Measurements from ENCODE around the gene CDC34.
"Not testable (repeated sequence)": the region's sequence is repeated elsewhere in the genome, so short reads cannot be mapped to it uniquely, and the experiment has no call there.

CDC34 gene

DNA sequence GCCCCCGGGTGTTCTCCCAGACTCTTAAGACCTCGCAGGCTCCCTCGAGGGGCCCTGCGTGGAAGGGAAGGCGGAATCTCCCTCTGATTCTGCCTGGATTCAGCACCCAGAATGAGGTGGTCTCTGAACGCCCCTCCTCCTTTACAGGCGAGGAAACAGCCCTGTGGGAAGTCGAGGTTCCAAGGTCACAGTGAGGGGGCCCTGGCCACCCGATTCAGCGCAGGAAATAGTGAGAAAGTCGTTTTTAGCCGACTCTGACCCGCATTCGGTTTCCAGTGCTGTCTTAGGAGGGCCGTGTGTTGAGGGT, 41.9 kb downstream of the CDC34 start:
- DNase-seq (ENCODE audit: low spot score), result no peak

DNA sequence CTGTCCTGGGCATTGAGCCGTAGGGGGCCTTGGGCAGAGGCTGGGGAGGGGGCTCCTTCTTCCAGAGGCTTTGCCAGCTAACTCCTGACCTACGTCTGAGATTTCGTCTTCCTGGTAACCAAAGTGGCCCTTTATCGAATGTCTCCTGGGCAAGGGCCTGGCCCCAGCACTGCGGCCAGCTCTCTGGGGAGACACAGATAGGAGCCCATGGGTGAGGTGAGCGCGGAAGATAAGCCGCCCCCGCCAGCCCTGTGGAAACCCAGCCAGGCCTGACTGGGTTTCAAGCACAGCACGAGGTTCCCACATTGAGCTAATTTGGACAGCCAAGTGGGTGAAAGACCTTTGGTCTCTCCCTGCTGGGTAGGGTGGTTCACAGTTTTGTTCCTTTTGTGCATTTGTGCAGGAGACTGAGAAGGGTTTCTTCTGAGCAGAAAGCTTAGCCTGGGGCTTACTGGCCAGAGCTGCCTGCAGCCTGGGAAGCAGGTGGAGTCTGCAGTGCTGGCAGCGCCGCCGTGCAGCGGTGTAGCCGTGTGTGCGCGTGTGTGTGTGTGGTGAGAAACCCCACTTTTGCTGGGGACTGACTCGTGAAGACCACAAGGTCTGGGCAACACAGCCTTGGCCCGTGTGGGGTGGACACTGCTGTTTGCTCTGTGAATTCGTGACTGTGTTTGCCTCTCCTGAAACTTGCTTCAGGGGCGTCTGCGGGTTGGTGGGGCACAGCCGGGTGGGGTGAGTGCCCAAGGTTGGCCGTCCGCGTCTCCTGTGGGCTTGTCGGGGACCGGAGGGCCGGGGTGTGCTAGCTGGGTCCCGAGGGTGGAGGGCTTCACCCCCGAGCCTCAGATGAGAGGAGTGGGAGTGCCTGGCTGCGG, 43.3 kb downstream of the CDC34 start:
- DNase-seq (ENCODE audit: low spot score), result no peak

DNA sequence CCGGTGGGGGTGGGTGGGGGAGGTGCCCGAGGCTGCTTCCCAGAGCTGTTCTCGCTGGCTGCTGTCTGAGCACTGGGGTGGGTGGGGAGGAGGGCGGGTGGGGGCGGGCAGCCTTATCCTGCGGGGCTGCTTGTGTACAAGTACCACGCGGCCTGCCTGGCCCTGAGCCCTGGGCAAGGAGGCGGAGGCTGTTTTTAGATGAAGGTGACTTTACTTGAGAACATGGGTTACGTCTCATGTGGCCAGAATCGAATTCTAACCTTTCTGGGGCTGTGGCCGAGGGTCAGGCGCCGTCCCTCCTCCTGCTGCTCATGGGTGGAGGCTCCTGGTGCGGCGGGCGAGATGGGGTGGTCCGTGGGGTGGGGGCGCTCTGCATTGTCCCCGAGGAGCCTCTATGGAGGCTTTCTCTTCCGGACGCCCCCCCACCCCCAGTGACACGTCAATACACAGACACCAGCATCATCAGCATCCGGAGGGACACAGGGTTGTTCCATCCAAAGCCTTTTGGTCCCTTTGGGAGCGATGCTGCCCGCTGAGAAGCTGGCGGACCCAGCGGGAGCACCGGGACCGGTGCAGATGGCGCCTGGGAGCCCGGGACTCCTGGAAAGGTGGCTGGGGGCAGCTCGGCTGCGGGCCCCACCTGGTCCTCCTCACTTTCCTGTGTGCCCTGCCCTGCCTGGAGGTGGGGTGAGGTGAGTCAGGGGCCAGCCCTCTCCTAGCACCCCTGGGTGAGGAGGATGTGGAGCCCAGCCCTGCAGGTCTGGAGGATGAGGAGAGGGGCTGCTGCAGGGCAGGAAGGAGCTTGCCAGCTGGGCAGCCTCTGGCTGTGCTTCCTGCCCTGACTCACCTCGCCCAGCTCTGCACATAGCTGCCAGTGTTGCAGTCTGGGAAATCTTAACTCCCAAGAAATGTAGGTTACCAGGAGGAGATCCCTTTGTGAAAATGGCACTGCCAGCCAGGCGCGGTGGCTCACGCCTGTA, 44.3 kb downstream of the CDC34 start:
- no peak for DNase-seq (ENCODE audit: low spot score)

DNA sequence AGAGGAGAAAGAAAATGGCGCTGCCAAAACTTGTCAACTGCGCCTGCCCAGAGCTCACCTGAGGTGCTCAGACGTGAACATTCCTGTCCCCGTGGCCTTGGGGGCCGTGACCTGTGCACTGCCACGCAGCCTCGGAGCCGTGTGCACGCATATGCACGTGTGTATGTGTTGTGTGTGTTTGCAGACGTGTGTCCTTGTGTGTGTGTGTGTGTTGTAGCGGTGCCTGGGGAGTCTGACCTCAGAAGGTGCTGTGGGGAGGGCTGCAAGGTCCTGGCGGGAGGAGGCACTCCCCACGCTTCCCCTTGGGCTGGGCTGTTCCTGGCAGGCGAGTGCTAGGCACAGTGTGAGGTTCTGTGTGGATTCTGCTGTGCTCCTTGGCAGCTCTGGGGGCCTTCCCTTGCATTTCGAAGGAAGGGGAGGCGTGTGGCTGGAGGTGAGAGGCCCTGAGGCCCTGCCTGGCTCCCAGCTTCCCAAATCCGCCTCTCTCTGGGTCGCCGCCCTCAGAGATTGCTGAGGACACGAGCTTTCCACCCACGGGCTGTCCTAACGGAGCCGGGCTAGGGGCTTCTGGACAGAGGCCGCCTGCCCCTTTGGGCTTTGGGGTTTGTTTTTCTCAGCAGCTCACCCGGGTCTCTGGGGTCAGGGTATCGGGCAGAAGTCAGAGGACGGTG, 45.3 kb downstream of the CDC34 start:
- DNase-seq (ENCODE audit: low spot score), result no peak

DNA sequence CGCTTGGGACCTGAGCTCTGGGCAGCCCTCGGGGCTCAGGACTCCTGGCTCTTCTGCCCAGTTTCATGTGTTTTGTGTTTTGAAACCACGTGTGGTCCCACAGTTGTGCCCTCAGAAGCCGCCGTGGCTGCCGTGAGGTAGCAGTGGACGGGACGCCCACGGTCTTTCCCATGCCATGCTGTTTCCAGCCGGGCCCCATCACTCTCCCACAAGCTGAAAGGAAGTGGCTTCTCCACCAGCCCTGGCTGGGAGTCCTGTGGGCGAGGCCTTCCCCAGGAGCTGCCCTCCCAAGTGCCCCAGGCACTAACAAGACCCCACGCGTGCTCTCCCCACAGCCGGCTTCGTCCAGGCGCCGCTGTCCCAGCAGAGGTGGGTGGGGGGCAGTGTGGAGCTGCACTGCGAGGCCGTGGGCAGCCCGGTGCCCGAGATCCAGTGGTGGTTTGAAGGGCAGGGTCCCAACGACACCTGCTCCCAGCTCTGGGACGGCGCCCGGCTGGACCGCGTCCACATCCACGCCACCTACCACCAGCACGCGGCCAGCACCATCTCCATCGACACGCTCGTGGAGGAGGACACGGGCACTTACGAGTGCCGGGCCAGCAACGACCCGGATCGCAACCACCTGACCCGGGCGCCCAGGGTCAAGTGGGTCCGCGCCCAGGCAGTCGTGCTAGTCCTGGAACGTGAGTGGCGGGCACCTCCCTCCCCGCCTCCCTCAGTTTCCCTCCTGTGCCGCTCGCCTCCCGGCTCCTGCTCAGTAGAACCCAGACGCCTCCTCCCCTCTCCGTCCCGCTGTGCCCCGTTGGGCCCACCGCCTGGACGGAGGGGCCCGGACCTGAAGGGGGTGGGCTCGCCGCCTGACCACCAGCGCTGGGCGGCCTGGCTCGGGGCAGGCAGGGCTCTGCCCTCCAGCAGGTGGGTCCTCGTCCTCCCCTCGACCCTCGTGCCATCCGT, 46.2 kb downstream of the CDC34 start:
- no peak for DNase-seq (ENCODE audit: low spot score)

DNA sequence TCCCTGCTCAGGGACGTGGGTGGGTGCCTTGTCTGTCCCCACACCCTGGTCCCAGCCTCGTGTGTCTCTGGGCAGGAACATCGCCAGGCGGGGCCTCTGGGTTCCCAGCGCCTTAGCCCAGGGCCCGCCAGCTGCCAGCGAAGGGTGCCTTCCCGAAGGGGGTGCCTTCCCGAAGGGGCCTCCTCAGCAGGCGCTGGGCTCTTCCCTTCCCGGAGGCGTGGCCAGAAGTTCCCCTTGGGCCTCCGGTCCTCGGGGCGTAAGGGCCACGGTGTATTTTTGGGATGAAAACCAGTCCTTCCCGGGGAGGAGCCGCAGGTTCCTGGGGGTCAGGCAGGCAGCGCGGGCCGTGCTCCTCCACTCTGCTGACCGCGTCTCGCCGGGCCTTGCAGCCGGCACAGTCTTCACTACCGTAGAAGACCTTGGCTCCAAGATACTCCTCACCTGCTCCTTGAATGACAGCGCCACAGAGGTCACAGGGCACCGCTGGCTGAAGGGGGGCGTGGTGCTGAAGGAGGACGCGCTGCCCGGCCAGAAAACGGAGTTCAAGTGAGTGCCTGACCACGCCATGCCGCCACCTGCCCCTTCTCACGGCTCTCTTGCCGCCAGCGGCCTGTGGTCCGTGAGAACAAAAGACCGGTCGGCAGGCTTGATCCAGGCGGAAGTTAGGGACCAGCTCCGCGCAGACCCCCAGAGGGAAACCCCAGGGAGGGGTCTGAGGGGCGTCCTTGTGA, 47.7 kb downstream of the CDC34 start:
- DNase-seq (ENCODE audit: low spot score), result no peak

DNA sequence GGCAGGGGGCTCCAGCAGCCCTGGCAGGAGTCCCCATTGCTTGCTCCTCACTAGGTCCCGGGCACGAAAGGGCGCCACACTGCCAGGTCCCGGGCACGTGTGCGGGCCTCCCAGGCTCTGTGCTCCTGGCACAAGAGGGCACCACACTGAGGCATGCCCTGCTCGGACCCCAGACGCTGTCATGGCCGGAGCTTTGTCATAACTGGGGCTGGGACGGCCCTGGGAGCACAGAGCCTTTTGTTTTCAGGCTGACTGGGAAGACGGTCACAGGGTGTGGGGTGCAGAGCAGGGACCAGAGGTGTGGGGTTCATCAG, 48.2 kb downstream of the CDC34 start:
- DNase-seq (ENCODE audit: low spot score), result no peak

DNA sequence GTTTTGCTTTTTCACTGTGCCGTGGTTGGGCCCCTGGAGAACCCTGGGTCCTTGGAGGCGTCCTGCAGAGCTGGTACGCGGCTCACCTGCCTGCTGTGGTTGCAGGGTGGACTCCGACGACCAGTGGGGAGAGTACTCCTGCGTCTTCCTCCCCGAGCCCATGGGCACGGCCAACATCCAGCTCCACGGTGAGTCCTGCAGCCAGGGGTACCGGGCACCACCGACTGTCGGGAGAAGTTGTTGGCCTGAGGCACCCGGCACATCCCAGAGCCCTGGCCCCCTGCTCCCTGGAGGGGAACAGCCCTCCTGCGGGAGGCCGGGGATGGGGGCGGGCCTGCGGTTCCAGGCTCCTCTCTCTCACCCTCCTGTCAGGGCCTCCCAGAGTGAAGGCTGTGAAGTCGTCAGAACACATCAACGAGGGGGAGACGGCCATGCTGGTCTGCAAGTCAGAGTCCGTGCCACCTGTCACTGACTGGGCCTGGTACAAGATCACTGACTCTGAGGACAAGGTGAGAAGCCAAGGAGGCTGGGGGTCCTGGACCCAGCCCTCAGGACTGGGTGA, 48.8 kb downstream of the CDC34 start:
- DNase-seq (ENCODE audit: low spot score), result no peak

DNA sequence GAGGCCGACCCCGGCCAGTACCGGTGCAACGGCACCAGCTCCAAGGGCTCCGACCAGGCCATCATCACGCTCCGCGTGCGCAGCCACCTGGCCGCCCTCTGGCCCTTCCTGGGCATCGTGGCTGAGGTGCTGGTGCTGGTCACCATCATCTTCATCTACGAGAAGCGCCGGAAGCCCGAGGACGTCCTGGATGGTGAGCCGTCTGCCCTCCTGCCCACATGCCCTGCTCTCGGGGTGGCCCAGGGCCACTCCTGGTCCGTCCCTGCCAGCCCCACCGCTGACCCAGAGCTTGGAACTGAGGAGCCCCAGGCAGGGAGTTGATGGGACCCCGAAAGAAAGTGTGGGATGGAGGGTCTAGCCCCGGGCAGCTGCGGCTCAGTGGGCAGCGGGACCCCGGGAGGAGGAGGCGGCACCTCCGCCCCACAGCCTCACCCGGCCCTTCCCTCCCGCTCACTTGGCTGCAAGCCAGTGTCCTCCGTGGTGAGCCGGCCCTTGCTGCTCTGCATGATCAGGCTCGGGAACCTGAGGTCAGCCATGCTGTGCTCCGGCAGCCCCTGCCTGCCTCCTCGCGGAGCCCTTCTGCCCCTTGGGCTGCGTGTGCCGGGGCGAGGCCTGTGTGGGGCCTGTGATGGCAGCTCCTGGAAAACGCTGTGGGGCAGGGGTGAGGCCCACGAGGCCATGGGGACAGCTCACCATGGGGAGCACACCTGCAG, 50.0 kb downstream of the CDC34 start:
- DNase-seq (ENCODE audit: low spot score), result no peak

DNA sequence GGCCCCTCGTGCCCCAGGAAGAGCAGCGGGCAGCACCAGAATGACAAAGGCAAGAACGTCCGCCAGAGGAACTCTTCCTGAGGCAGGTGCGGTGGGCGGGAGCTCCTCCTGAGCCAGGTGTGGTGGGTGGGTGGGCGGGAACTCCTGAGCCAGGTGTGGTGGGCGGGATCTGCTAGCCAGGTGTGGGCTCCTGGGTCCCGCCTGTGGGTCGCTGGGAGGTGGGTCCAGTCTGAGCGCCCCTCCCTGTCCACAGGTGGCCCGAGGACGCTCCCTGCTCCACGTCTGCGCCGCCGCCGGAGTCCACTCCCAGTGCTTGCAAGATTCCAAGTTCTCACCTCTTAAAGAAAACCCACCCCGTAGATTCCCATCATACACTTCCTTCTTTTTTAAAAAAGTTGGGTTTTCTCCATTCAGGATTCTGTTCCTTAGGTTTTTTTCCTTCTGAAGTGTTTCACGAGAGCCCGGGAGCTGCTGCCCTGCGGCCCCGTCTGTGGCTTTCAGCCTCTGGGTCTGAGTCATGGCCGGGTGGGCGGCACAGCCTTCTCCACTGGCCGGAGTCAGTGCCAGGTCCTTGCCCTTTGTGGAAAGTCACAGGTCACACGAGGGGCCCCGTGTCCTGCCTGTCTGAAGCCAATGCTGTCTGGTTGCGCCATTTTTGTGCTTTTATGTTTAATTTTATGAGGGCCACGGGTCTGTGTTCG, 51.1 kb downstream of the CDC34 start:
- no peak for DNase-seq (ENCODE audit: low spot score)

DNA sequence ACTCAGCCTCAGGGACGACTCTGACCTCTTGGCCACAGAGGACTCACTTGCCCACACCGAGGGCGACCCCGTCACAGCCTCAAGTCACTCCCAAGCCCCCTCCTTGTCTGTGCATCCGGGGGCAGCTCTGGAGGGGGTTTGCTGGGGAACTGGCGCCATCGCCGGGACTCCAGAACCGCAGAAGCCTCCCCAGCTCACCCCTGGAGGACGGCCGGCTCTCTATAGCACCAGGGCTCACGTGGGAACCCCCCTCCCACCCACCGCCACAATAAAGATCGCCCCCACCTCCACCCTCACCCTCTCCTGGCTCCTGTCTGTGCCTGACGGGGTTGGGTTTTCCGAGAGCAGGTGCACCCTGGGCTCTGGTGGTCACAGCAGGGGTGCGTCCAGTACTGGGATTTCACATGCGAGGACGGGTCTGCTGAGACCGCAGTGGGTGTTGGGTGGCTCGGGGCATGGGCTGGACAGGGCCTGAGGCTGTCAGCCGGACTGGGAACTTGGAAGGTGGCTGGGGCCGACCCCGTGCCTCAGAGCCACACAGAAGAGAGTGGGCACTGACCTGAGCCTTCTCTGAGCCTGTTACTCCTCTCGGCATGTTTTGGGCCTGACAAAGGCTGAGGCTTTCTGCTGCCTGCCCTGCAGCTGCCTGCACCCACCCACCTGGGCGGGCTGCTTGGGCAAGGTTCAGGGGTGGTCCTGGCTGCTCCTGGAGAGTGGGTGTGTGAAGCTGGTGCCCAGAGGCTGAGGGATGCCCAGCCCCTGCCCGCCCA, 51.8 kb downstream of the CDC34 start:
- DNase-seq (ENCODE audit: low spot score), result no peak

DNA sequence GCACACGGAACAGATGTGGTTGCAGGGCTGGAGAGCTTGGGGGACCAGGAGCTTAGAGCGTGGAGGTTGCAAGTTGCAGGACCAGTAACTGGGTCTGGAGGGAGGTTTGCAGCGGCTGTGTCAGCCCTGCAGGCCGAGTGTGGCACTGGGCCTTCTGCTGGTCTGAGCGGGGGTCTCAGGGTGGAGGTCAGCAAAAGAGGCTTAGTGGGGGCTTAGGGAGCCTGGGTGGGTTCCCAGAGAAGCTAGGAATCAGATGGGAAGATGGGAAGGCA, 52.3 kb downstream of the CDC34 start:
- DNase-seq (ENCODE audit: low spot score), result no peak

DNA sequence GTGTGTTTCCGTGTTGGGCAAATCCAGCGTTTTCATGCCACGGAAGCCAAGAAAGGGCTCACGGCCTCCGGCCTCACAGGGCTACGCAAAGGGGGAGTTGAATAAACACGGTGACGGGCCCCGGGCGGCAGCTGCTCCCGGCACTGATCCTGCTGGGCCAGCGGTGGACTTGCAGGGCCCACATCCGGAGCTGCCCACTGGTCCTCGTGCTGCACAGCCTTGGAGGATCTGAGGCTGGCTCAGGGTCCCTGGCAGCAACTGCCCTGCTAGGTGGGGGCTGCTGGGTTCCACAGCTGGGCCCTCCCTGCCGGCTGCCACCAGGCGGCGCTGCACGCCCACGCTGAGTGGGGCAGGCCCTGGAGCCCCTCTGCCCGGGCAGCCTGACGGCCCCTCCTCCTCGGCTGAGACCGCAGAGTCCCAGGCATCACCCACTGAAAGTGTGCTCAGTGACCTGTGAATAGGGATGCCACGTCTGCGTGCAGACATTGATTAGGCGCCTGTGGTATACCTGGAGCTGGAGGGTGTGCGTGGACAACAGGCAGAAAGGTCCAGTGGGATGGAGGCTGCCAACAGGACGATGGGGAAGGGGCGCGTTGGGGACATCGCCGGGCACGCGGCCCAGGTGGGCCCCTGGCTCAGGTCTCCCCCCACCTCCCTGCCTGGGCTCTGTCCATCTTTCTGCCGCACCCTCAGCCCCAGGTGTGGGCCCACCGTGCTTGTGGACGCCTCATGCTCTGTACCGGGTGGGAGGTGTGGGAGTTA, 52.9 kb downstream of the CDC34 start:
- no peak for DNase-seq (ENCODE audit: low spot score)

DNA sequence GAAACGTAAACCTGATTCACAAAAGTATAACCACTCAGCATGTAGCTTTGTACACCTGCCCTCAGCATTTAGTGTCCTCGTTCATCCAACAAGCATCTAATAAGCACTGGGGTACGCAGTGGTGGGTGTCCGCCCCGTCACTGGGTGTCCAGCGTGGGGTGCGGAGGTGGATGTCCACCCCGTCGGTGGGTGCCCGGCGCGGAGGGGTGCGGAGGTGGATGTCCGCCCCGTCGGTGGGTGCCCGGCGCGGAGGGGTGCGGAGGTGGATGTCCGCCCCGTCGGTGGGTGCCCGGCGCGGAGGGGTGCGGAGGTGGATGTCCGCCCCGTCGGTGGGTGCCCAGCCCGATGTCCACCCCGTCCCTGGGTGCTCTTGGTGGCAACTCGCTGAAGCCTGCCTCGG, 53.6 kb downstream of the CDC34 start:
- not testable (repeated sequence) for DNase-seq (ENCODE audit: low spot score)

DNA sequence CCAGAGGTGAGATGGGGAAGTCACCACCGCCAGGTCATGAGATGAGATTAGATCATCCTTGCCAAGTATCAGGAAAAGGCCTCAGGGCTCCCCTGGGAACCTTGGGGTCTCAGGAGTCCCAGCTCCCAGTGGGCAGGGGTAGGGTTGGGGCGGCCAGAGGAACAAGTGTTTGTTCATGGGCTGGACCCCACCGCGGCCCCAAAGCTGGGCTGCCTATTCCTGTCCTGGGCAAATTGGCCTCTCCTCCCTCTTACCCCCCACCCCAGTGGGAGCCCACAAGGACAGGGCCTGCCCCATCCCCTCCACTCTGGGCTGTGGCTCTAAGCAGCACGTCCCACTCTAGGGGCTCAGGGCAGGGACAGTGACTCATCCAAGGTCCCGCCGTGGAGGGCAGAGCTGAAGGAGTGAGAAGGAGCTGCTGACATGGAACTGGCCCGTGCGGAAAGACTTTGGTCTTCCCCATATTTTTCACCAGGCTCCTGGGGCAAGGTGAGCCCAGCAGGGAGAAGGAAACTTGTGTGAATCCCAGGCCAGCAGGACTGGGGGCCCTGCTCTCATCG, 54.1 kb downstream of the CDC34 start:
- DNase-seq (ENCODE audit: low spot score), result no peak

DNA sequence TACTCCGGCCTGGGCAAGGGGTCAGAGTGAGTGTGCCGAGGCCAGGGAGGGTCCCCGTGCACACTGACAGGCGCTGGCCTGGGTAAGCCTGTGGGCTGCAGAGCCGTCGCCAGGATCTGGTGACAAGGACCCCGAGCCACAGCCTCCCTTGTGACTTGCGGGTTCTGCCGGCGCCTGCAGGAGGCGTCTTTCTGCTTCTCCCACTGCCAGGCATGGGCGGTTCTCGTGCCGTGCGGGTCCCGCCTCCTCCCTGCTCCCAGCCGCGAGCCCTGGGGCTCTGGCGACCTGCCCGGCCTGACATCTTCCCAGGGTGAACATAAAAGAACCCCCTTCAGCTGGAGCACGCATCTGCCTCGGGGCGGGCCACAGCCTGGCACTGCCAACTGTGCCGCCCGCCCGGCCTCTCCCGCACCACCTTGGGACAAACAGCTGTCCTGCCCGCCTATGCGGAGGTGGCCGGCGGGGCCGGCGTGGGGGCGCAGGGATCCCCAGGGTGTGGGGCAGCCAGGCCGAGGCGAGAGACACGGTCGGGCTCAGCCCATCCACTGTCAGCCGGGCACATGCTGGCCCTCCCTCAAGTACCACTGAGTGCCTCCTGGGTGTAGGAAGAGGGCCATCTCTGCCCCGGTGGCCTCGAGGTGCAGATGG, 56.7 kb downstream of the CDC34 start:
- peak; percentile 67 for DNase-seq (ENCODE audit: low spot score)

Data from LoVo (cell line).